GM12892 (cell line): ENCODE data around the gene F2.

ENCODE experiments used
- DNase-seq: peaks from one replicate; pipeline ENCODE4 v3.0.0; 2011; ENCODE audit not compliant: insufficient read length
- FAIRE-seq: peaks from 2 replicates; lab custom pipeline; 2011; peaks lifted over from hg19 to GRCh38; lab: Jason Lieb, UNC
- POLR2A ChIP-seq: IDR thresholded peaks from 2 replicates; pipeline ENCODE4 v1.6.1; 2011; ENCODE audit warnings: low read depth, low read length, control low read depth
- POLR2AphosphoS5 ChIP-seq: IDR thresholded peaks from 2 replicates; pipeline ENCODE4 v1.6.1; 2011; ENCODE audit warnings: low read depth, low read length, control low read depth
- TAF1 ChIP-seq: IDR thresholded peaks from 2 replicates; pipeline ENCODE4 v1.6.1; 2011; ENCODE audit warnings: low read depth, mild to moderate bottlenecking, control low read depth, low read length, borderline replicate concordance

Gene F2

GRCh38 chr11:46677991-46678740 is 40.8 kb upstream of the F2 start:
- no peak for TF ChIP-seq TAF1
- no peak for TF ChIP-seq POLR2A
- TF ChIP-seq POLR2AphosphoS5, result no peak
- no peak for FAIRE-seq
- no peak for DNase-seq

GRCh38 chr11:46678741-46679130 is 40.3 kb upstream of the F2 start:
- DNase-seq (no peak), FAIRE-seq (no peak)
- TF ChIP-seq POLR2A, result no peak
- no peak for TF ChIP-seq TAF1
- no peak for TF ChIP-seq POLR2AphosphoS5

GRCh38 chr11:46679241-46680163 is 39.5 kb upstream of the F2 start:
- TF ChIP-seq TAF1 (no peak), POLR2A (no peak), POLR2AphosphoS5 (no peak)
- FAIRE-seq (no peak), DNase-seq (no peak)

- FAIRE-seq (no peak), DNase-seq (no peak)
These were observed 38.8 kb upstream of the F2 start for GRCh38 chr11:46680164-46680760.

GRCh38 chr11:46680815-46681214 is 38.2 kb upstream of the F2 start:
- no peak for TF ChIP-seq POLR2A
- DNase-seq, result no peak
- no peak for FAIRE-seq

More at GRCh38 chr11:46680164-46680760, 38.8 kb upstream of the F2 start:
- TF ChIP-seq POLR2A, result no peak

GRCh38 chr11:46681814-46682213 is 37.2 kb upstream of the F2 start:
- no peak for DNase-seq
- FAIRE-seq, result no peak
- TF ChIP-seq POLR2AphosphoS5, result no peak

GRCh38 chr11:46682773-46683752 is 36.0 kb upstream of the F2 start:
- no peak for TF ChIP-seq TAF1
- no peak for TF ChIP-seq POLR2A
- TF ChIP-seq POLR2AphosphoS5, result no peak
- no peak for DNase-seq

GRCh38 chr11:46684367-46684766 is 34.6 kb upstream of the F2 start:
- DNase-seq, result no peak
- TF ChIP-seq TAF1, result no peak
- no peak for FAIRE-seq

More at GRCh38 chr11:46682773-46683752, 36.0 kb upstream of the F2 start:
- no peak for FAIRE-seq

GRCh38 chr11:46686886-46687795 is 31.9 kb upstream of the F2 start:
- FAIRE-seq (no peak), DNase-seq (no peak)
- TF ChIP-seq POLR2AphosphoS5 (no peak), POLR2A (no peak), TAF1 (no peak)

- TF ChIP-seq POLR2AphosphoS5, result no peak
- no peak for TF ChIP-seq TAF1
- TF ChIP-seq POLR2A, result no peak
- FAIRE-seq, result no peak
These were observed 28.3 kb upstream of the F2 start for GRCh38 chr11:46690702-46691101.

GRCh38 chr11:46692450-46692849 is 26.6 kb upstream of the F2 start:
- TF ChIP-seq POLR2A, result no peak
- no peak for TF ChIP-seq POLR2AphosphoS5
- TF ChIP-seq TAF1, result no peak
- DNase-seq (no peak), FAIRE-seq (no peak)

More at GRCh38 chr11:46690702-46691101, 28.3 kb upstream of the F2 start:
- DNase-seq, result no peak
